NT2/D1 (cell line): ENCODE results near the gene C1GALT1.

Experiments
- DNase-seq: peaks from one replicate; pipeline ENCODE4 v3.0.0-alpha.2; 2011; ENCODE audit warnings: low read depth, low spot score
- H3K27me3 ChIP-seq: 2 replicates; pipeline ENCODE4 v1.6.0; 2011; ENCODE audit warnings: mild to moderate bottlenecking; ENCODE audit not compliant: insufficient read length, insufficient read depth
- H3K36me3 ChIP-seq: 2 replicates; pipeline ENCODE4 v1.6.1; 2011; ENCODE audit warnings: mild to moderate bottlenecking, low read length, mixed read lengths; ENCODE audit not compliant: insufficient read depth, insufficient read length
- H3K4me1 ChIP-seq: 2 replicates; pipeline ENCODE4 v1.5.1; 2011; ENCODE audit not compliant: insufficient read depth, insufficient read length
- H3K4me3 ChIP-seq: 2 replicates; pipeline ENCODE4 v1.5.1; 2011; ENCODE audit warnings: low read depth; ENCODE audit not compliant: insufficient read length
- H3K9ac ChIP-seq: 2 replicates; pipeline ENCODE4 v1.6.0; 2011; ENCODE audit warnings: low read depth; ENCODE audit not compliant: insufficient read length
- H3K9me3 ChIP-seq: 2 replicates; pipeline ENCODE4 v1.5.1; 2011; ENCODE audit warnings: mild to moderate bottlenecking, low read length; ENCODE audit not compliant: insufficient read depth
- SUZ12 ChIP-seq: IDR thresholded peaks from 2 replicates; pipeline ENCODE4 v1.6.1; 2011; ENCODE audit not compliant: insufficient read length, insufficient read depth; ENCODE audit errors: extremely low read depth
- YY1 ChIP-seq: IDR thresholded peaks from 2 replicates; pipeline ENCODE4 v1.6.1; 2011; ENCODE audit not compliant: insufficient read length, insufficient read depth
- ZNF274 ChIP-seq: IDR thresholded peaks from 2 replicates; pipeline ENCODE4 v1.6.1; 2011; ENCODE audit warnings: mild to moderate bottlenecking, low read depth, low read length

Gene C1GALT1

DNA sequence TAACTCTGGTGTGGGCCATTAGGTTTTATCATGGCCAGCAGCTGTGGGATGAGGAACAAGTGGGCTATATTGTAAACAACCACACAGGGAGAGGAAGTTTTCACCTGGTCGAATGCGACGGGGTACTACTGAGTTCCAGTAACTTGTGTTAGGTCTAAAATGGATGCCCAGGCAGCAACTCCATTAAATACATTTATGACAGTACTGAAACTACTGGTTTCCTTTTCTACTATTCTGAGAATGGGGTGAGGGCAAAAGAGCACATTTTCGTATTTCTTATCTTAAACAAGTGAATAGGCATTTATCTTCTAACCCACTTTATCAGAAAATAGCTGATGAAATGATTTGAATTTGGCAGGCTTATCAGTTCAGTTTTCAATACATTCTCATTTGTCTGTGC lies 109.7 kb downstream of the C1GALT1 start:
- H3K4me1 ChIP-seq, result no peaks in the 10 kb centered on the region
- no peak overlapping the region for H3K4me3 ChIP-seq
- H3K36me3 ChIP-seq, result no peaks in the 10 kb centered on the region
- no peaks in the 10 kb centered on the region for H3K9me3 ChIP-seq
- no peaks in the 10 kb centered on the region for H3K27me3 ChIP-seq
- H3K9ac ChIP-seq, result no peak overlapping the region
- DNase-seq, result no peak
- TF ChIP-seq YY1 (no peak), SUZ12 (no peak), ZNF274 (no peak)

DNA sequence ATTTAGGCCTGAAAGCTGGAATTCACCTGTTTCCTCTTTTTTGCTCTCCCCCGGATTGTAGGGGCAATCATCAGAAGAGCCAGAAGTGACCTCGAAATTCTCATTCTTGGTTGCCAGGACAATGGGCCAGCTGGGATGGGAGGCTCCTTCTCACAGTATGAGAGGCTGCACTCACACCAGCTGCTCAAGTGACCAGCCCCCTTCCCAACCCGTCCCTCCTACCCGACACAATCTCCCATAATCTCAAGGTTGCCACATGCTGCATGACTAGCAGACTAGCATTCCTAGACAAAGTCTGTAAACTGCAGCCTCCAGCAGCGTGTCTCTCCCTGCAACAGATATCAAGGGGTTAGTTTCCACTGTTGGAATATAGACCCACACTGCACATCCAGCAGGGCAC lies 110.3 kb downstream of the C1GALT1 start:
- no peak for DNase-seq
- no peaks in the 10 kb centered on the region for H3K27me3 ChIP-seq
- TF ChIP-seq SUZ12, result no peak
- no peak for TF ChIP-seq ZNF274
- TF ChIP-seq YY1, result no peak
- no peaks in the 10 kb centered on the region for H3K9me3 ChIP-seq
- H3K4me1 ChIP-seq, result no peaks in the 10 kb centered on the region
- no peaks in the 10 kb centered on the region for H3K36me3 ChIP-seq
- no peak overlapping the region for H3K4me3 ChIP-seq
- H3K9ac ChIP-seq, result no peak overlapping the region

- H3K4me3 ChIP-seq, result no peak overlapping the region
- H3K4me1 ChIP-seq, result no peaks in the 10 kb centered on the region
- H3K9me3 ChIP-seq, result no peaks in the 10 kb centered on the region
- H3K27me3 ChIP-seq, result no peaks in the 10 kb centered on the region
- no peak for DNase-seq
- TF ChIP-seq SUZ12, result no peak
- no peak for TF ChIP-seq ZNF274
- no peak for TF ChIP-seq YY1
- no peaks in the 10 kb centered on the region for H3K36me3 ChIP-seq
- H3K9ac ChIP-seq, result no peak overlapping the region
Observed at GRCh38 chr7:7293092-7293491, 110.7 kb downstream of the C1GALT1 start.

DNA sequence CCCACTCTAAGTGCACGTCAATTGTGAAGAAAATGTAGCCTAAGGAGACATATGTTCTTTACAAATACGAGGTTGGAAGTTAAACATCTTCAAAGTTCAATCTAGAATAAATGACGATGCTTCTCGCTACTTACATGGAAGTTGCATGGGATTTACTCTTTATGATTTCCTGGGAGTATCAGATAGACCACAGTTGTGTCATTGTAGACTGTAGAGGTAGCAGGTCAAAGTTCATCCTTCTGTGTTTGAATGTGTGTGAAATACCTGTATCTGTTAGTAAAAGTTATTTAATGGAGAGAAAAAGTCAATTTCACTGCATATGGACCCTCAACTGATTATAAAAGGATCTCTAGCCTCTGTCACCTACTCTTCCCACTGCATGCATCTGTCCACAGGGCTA lies 112.6 kb downstream of the C1GALT1 start:
- no peak for TF ChIP-seq SUZ12
- TF ChIP-seq YY1, result no peak
- TF ChIP-seq ZNF274, result no peak
- Histone ChIP-seq H3K4me1 (no peaks in the 10 kb centered on the region), H3K4me3 (no peak overlapping the region), H3K27me3 (no peaks in the 10 kb centered on the region), H3K9ac (no peak overlapping the region), H3K36me3 (no peaks in the 10 kb centered on the region), H3K9me3 (no peaks in the 10 kb centered on the region)
- DNase-seq, result no peak
